GM12891 (cell line): Measurements from ENCODE around the gene MUTYH.

Source experiments
- PAX5 ChIP-seq: IDR thresholded peaks from 2 replicates; pipeline ENCODE4 v1.6.1; 2011; ENCODE audit warnings: low read length, moderate library complexity, mild to moderate bottlenecking; ENCODE audit not compliant: insufficient read depth, severe bottlenecking
- POLR2A ChIP-seq: IDR thresholded peaks from 2 replicates; pipeline ENCODE4 v1.6.1; 2011; ENCODE audit warnings: low read depth, low read length, control low read depth
- POLR2AphosphoS5 ChIP-seq: IDR thresholded peaks from 2 replicates; pipeline ENCODE4 v1.6.1; 2011; ENCODE audit warnings: low read depth, low read length, control low read depth
- SPI1 ChIP-seq: IDR thresholded peaks from 2 replicates; pipeline ENCODE4 v1.6.1; 2011; ENCODE audit warnings: low read depth, low read length, control low read depth
- TAF1 ChIP-seq: IDR thresholded peaks from 2 replicates; pipeline ENCODE4 v1.6.1; 2011; ENCODE audit warnings: low read depth, low read length, control low read depth

DNA sequence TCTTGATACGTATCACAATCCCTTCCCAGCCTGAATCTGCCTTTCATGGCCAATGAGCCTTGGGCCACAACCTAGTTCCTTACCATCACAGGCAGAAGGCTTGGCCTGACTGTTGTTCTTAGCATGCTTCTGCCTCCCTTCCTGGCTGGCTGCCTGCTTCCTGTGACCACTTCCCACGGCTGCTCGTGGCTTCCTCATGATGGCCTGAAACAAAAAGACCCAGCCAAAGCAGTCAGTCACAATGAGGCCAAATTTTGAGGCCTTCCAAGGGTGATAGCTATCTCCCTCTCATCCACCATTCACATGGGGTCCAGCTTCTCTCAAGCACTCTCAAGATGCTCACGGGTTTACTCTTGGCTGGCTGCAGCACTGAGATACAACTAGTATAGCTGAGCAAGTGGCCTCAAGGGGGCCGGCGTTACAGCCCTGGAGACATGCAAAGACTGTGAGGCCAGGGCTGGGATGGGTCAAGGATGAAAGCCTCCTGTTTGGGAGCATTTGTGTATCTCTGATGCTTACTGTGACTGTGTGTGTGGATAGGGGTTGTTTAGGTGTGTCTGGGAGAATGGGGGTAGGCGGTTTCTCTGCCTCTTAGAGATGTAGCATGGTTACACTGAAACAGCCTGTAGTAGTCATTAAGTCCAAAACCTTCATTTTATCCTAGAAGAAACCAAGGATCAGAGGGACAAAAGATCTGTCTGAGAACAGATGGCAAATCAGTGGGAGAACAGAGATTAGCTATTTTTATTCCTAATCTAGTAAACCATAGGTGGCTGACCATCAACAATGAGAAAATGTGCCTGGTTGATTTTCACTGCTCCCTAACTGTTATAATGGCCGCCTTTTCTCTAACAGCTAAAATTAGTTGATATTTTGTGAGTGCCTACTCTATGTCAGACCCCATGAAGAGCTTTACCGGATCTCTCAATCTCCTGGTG is 5.7 kb downstream of the MUTYH start:
- no peak for TF ChIP-seq POLR2A
- no peak for TF ChIP-seq SPI1
- no peak for TF ChIP-seq TAF1
- no peak for TF ChIP-seq POLR2AphosphoS5
- no peak for TF ChIP-seq PAX5
